ENCODE measurements around the gene LAD1. TPM values are rescaled to one million over a fixed set of nuclear protein-coding genes. Genes with fewer than 3 reads are reported as not detected.
A peak's percentile ranks its signal among the peaks of the same experiment; 100 is the strongest.

LAD1 gene
- total RNA-seq, 3 donors from 2014 or later: 13.1 to 18.0 TPM; not detected in 1

GRCh38 chr1:201379733-201380242 lies 19.3 kb downstream of the LAD1 start:
- no peak overlapping the region for H3K4me3 ChIP-seq
- H3K27me3 ChIP-seq: no peaks in the 10 kb centered on the region
- peak overlapping the region; percentile 59 for H3K27ac ChIP-seq
- intact Hi-C loops (cut with DNase I; ENCODE audit: low total_unique reads): no loop called here
- no peaks in the 10 kb centered on the region for H3K9me3 ChIP-seq
- TF ChIP-seq, protein P1, sequence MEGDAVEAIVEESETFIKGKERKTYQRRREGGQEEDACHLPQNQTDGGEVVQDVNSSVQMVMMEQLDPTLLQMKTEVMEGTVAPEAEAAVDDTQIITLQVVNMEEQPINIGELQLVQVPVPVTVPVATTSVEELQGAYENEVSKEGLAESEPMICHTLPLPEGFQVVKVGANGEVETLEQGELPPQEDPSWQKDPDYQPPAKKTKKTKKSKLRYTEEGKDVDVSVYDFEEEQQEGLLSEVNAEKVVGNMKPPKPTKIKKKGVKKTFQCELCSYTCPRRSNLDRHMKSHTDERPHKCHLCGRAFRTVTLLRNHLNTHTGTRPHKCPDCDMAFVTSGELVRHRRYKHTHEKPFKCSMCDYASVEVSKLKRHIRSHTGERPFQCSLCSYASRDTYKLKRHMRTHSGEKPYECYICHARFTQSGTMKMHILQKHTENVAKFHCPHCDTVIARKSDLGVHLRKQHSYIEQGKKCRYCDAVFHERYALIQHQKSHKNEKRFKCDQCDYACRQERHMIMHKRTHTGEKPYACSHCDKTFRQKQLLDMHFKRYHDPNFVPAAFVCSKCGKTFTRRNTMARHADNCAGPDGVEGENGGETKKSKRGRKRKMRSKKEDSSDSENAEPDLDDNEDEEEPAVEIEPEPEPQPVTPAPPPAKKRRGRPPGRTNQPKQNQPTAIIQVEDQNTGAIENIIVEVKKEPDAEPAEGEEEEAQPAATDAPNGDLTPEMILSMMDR (IDR thresholded peaks at IDR 0.05): no peak
- TF ChIP-seq POLR2A (IDR thresholded peaks at IDR 0.05): no peak
- TF ChIP-seq POLR2AphosphoS5 (IDR thresholded peaks at IDR 0.05): no peak
- H3K4me1 ChIP-seq: peaks cover 0 to 8% of the 10 kb centered on the region in 2 donors
- no peak for DNase-seq (ENCODE audit: low spot score in 2 of 2)
- no peaks in the 10 kb centered on the region for H3K36me3 ChIP-seq

- H3K4me1 ChIP-seq: peaks cover 0 to 8% of the 10 kb centered on the region in 2 donors
- H3K27me3 ChIP-seq: no peaks in the 10 kb centered on the region
- intact Hi-C loops (cut with DNase I; ENCODE audit: low total_unique reads): no loop called here
- no peak overlapping the region for H3K27ac ChIP-seq
- no peak for DNase-seq (ENCODE audit: low spot score in 2 of 2)
- no peaks in the 10 kb centered on the region for H3K9me3 ChIP-seq
- no peak overlapping the region for H3K4me3 ChIP-seq
- TF ChIP-seq, protein P1 (IDR thresholded peaks at IDR 0.05): no peak
- TF ChIP-seq POLR2AphosphoS5 (IDR thresholded peaks at IDR 0.05): no peak
- no peak for TF ChIP-seq POLR2A (IDR thresholded peaks at IDR 0.05)
- H3K36me3 ChIP-seq: no peaks in the 10 kb centered on the region
Observed at GRCh38 chr1:201378804-201379203, 20.3 kb downstream of the LAD1 start.

DNA sequence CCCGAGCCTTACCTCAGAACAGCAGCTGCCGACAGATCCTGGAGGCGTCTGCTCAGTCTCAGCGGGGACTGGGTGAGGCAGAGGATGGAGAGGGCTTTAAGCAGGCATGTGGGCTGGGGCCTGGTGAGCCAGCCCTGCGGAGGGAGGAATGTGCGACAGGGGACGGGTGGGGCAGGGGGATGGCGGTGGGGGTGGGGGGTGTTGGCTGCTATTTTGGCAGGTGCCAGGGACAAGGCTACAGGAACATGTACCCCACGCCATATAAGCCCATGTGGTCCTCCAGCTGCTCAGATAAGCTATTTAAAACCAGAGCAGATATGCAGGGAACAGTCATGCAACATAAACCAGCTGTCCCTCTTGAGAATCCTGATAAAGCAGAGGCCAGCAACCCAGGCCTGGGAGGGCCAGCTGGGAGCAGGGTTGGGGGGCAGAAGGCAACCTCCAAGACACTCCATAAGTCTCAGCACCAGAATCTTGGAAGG lies 21.5 kb downstream of the LAD1 start, which contains the start of gene TNNT2:
TNNT2 (minus strand) TSS at position 70 of the 482 bp plus-strand sequence. CDS start 4,426 bp downstream, outside the sequence.
- TF ChIP-seq POLR2A (IDR thresholded peaks at IDR 0.05): no peak
- TF ChIP-seq, protein P1 (IDR thresholded peaks at IDR 0.05): no peak
- no peak for TF ChIP-seq POLR2AphosphoS5 (IDR thresholded peaks at IDR 0.05)
- H3K36me3 ChIP-seq: no peaks in the 10 kb centered on the region
- DNase-seq (ENCODE audit: low spot score in 2 of 2): no peak
- H3K9me3 ChIP-seq: no peaks in the 10 kb centered on the region
- no peak within 1 kb of the TSS for H3K4me3 ChIP-seq
- H3K4me1 ChIP-seq: peaks cover 0 to 8% of the 10 kb centered on the region in 2 donors
- no peaks in the 10 kb centered on the region for H3K27me3 ChIP-seq
- intact Hi-C loops (cut with DNase I; ENCODE audit: low total_unique reads): no loop called here
- H3K27ac ChIP-seq: no peak within 1 kb of the TSS

DNA sequence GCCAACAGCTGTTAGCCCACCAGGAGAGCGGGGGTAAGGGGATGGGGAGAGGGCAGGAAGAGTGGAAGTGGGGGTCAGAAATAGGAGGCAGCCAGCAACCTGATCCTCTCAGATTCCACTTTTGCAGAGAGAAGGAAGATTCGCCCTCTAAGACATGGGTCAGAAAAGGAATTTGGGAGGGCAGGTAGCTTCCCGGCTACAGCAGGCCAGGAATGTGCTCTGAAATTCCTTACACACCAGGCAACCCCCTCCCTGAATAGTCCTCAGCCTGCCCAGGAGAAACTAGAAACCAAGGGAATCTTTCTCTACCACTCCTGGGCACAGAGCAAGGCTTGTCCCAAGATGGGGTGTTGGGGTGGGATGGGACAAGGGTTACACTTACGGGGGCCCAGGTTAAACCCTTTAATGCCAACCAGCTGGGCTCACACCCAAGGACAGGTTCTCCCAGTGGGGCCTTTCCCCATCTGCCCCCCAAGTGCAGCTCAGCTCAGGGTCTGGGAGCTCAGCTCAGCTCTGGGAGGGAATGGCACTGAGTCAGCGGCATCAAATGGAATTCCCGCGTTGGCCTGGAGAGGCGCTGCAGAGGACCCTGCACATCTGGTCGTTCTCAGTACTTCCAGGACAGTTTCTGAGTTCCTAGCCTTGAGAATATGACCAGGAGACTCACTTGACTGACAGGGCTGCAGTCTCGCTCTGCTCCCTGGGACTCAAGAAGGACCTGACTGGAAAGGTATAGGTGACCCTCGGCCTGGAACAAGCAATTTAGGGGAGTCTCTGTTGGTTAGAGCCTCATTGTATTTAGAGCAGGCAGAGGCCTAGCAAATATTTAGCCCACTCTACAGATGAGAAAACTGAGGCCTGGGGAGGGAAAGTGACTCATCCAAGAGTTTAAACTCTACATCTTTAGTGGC lies 22.4 kb downstream of the LAD1 start:
- no peaks in the 10 kb centered on the region for H3K27me3 ChIP-seq
- no peak overlapping the region for H3K4me3 ChIP-seq
- H3K4me1 ChIP-seq: peaks cover 0 to 8% of the 10 kb centered on the region in 2 donors
- intact Hi-C loops (cut with DNase I; ENCODE audit: low total_unique reads): no loop called here
- H3K9me3 ChIP-seq: no peaks in the 10 kb centered on the region
- no peak overlapping the region for H3K27ac ChIP-seq
- H3K36me3 ChIP-seq: no peaks in the 10 kb centered on the region
- no peak for DNase-seq (ENCODE audit: low spot score in 2 of 2)
- TF ChIP-seq, protein P1 (IDR thresholded peaks at IDR 0.05): no peak
- TF ChIP-seq POLR2A (IDR thresholded peaks at IDR 0.05) (no peak), POLR2AphosphoS5 (IDR thresholded peaks at IDR 0.05) (no peak)

GRCh38 chr1:201376107-201376463 lies 23.0 kb downstream of the LAD1 start:
- TF ChIP-seq POLR2AphosphoS5 (IDR thresholded peaks at IDR 0.05) (no peak), POLR2A (IDR thresholded peaks at IDR 0.05) (no peak)
- Histone ChIP-seq H3K27me3 (no peaks in the 10 kb centered on the region), H3K36me3 (no peaks in the 10 kb centered on the region), H3K4me1 (peaks cover 0 to 5% of the 10 kb centered on the region in 2 donors), H3K4me3 (no peak overlapping the region), H3K9me3 (no peaks in the 10 kb centered on the region), H3K27ac (no peak overlapping the region)
- intact Hi-C loops (cut with DNase I; ENCODE audit: low total_unique reads): no loop called here
- DNase-seq (ENCODE audit: low spot score in 2 of 2): no peak

All from breast epithelium (tissue), 4 donors.